SU-DHL-6 (cell line): ENCODE measurements around the gene NEK11.

Source experiments
- EZH2phosphoT487 ChIP-seq: fragments of 200-600 bp; sonication (generic), shearing (Covaris generic); conservative IDR thresholded peaks from 2 replicates; pipeline ENCODE4 v1.6.1; 2018; ENCODE audit warnings: mild to moderate bottlenecking, antibody characterized with exemption, low read length, moderate library complexity, mixed read lengths
- TF ChIP-seq, protein P1 (sequence below): fragments of 200-600 bp; sonication (generic); IDR thresholded peaks from one replicate; pipeline ENCODE4 v1.5.1; 2017; ENCODE audit warnings: antibody characterized with exemption, mild to moderate bottlenecking, low read length, moderate library complexity; ENCODE audit not compliant: insufficient read depth, poor library complexity, severe bottlenecking

DNA sequence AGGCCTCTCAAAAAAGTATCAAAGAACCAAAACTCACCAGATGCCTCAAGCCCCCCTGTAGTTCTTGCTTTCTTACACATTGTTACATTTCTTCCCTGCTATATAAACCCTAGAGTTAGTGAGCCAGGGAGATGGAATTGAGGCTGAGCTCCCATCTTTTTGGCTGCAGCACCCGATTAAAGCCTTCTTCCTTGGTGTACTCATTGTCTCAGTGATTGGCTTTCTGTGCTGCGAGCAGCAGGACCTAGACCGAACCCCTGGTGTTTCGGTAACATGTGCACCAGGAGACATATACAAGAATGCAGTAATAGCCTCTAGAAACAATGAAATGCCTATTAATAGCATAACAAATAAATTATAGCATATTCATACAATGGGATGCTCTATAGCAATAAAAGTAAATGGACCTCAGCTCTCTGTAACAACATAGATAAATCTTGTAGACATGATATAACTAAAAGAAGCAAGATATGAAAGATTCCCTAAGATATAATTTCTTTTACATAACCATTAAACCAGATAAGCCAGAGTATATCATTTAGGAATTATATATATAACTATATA lies 174.0 kb downstream of the NEK11 start:
- TF ChIP-seq, protein P1, sequence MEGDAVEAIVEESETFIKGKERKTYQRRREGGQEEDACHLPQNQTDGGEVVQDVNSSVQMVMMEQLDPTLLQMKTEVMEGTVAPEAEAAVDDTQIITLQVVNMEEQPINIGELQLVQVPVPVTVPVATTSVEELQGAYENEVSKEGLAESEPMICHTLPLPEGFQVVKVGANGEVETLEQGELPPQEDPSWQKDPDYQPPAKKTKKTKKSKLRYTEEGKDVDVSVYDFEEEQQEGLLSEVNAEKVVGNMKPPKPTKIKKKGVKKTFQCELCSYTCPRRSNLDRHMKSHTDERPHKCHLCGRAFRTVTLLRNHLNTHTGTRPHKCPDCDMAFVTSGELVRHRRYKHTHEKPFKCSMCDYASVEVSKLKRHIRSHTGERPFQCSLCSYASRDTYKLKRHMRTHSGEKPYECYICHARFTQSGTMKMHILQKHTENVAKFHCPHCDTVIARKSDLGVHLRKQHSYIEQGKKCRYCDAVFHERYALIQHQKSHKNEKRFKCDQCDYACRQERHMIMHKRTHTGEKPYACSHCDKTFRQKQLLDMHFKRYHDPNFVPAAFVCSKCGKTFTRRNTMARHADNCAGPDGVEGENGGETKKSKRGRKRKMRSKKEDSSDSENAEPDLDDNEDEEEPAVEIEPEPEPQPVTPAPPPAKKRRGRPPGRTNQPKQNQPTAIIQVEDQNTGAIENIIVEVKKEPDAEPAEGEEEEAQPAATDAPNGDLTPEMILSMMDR: no peak
- TF ChIP-seq EZH2phosphoT487: no peak
